GM18508 (cell line): ENCODE results near the gene IQCM.

Experiments used
- ATAC-seq: cut with Tn5 transposase; IDR thresholded peaks from one replicate; pipeline ENCODE4 v1.9.1; 2021; ENCODE audit warnings: moderate number of reproducible peaks; ENCODE audit not compliant: insufficient read depth, unreplicated experiment

Gene IQCM

GRCh38 chr4:149815743-149816142 is at the start of gene IQCM:
IQCM (minus strand) TSS chr4:149815843; CDS start chr4:149742691, 73,152 bp downstream.
- no peak for ATAC-seq

GRCh38 chr4:149857446-149857845 is 41.8 kb upstream of the IQCM start:
- ATAC-seq: no peak

GRCh38 chr4:149845743-149846142 is 30.1 kb upstream of the IQCM start:
- ATAC-seq: no peak

GRCh38 chr4:149841686-149842085 is 26.0 kb upstream of the IQCM start:
- no peak for ATAC-seq

GRCh38 chr4:149838036-149838435 is 22.4 kb upstream of the IQCM start:
- no peak for ATAC-seq

GRCh38 chr4:149836546-149836945 is 20.9 kb upstream of the IQCM start:
- no peak for ATAC-seq

GRCh38 chr4:149835280-149835679 is 19.6 kb upstream of the IQCM start:
- ATAC-seq: no peak

- no peak for ATAC-seq
These were observed 16.1 kb upstream of the IQCM start for GRCh38 chr4:149831656-149832208.

GRCh38 chr4:149830823-149831222 is 15.2 kb upstream of the IQCM start:
- no peak for ATAC-seq

GRCh38 chr4:149825336-149825735 is 9.7 kb upstream of the IQCM start:
- ATAC-seq: no peak

GRCh38 chr4:149823769-149824221 is 8.2 kb upstream of the IQCM start:
- no peak for ATAC-seq

- no peak for ATAC-seq
These were observed 14.2 kb downstream of the IQCM start for GRCh38 chr4:149801416-149801815.

- no peak for ATAC-seq
These were observed 16.1 kb downstream of the IQCM start for GRCh38 chr4:149799546-149799945.

GRCh38 chr4:149796381-149796780 is 19.3 kb downstream of the IQCM start:
- no peak for ATAC-seq

- ATAC-seq: no peak
These were observed 20.4 kb downstream of the IQCM start for GRCh38 chr4:149795256-149795655.

GRCh38 chr4:149794352-149794751 is 21.3 kb downstream of the IQCM start:
- ATAC-seq: no peak

- ATAC-seq: no peak
These were observed 22.2 kb downstream of the IQCM start for GRCh38 chr4:149793459-149793858.

GRCh38 chr4:149791851-149792250 is 23.8 kb downstream of the IQCM start:
- no peak for ATAC-seq

- no peak for ATAC-seq
These were observed 25.3 kb downstream of the IQCM start for GRCh38 chr4:149790172-149790907.

GRCh38 chr4:149788300-149788699 is 27.3 kb downstream of the IQCM start:
- no peak for ATAC-seq

- ATAC-seq: no peak
These were observed 29.8 kb downstream of the IQCM start for GRCh38 chr4:149785696-149786431.
